ENCODE data around the gene NPPC. TPM values are rescaled to one million over a fixed set of nuclear protein-coding genes. Genes with fewer than 3 reads are reported as not detected.

NPPC gene
- total RNA-seq (2014; rRNA removed; shearing (Covaris generic)) (not detected in 2 replicates), polyA plus RNA-seq (2016; fragmentation: Nextera tagmentation; extraction: Ambion mirVana) (0.26 and 0.29 TPM in 2 replicates)

- Histone ChIP-seq H3K27me3 (replicated peaks; ENCODE audit: insufficient read depth) (peaks cover 34% of the 10 kb centered on the region), H3K36me3 (ENCODE audit: low read depth) (no peaks in the 10 kb centered on the region), H3K4me2 (ENCODE audit: unreplicated experiment) (peak within 1 kb of the TSS; percentile 55), H4K20me1 (ENCODE audit: insufficient read depth) (no peaks in the 10 kb centered on the region), H3K79me2 (ENCODE audit: insufficient read depth) (no peaks in the 10 kb centered on the region), H3K9me2 (ENCODE audit: insufficient read depth) (no peaks in the 10 kb centered on the region), H3F3A (ENCODE audit: insufficient read depth) (no peaks in the 10 kb centered on the region), H2AFZ (peak within 1 kb of the TSS; percentile 64), H3K27ac (no peak within 1 kb of the TSS), H3K4me3 (peak within 1 kb of the TSS; percentile 60), H3K9me3 (ENCODE audit: low read depth) (no peaks in the 10 kb centered on the region), H3K4me1 (ENCODE audit: insufficient read depth) (no peaks in the 10 kb centered on the region), H3K9ac (no peak within 1 kb of the TSS)
- in situ Hi-C loops (cut with MboI), result loop anchor here (10.0 kb wide), 1 partner anchor 209 kb away; no protein-coding TSS in a partner anchor
- TF ChIP-seq EZH2 (IDR thresholded peaks at IDR 0.05; ENCODE audit: insufficient read depth, poor library complexity, severe bottlenecking) (no peak), EZH2phosphoT487 (IDR thresholded peaks at IDR 0.05; ENCODE audit: insufficient read depth, low read depth) (no peak)
- WGBS, 2 experiments (ENCODE audit: low coverage in 1 of 2, low lambda C conversion rate in 2 of 2, missing lambda C conversion rate in 2 of 2), result 0 to 1% methylated on average over 33 to 46 of the region's 54 CpGs
- DNase-seq, result peak; percentile 63
Observed at GRCh38 chr2:231926180-231926741, at the start of gene NPPC. TSS of gene NPPC (minus strand) at chr2:231926396. CDS start at chr2:231926249, 147 bp downstream.

DNA sequence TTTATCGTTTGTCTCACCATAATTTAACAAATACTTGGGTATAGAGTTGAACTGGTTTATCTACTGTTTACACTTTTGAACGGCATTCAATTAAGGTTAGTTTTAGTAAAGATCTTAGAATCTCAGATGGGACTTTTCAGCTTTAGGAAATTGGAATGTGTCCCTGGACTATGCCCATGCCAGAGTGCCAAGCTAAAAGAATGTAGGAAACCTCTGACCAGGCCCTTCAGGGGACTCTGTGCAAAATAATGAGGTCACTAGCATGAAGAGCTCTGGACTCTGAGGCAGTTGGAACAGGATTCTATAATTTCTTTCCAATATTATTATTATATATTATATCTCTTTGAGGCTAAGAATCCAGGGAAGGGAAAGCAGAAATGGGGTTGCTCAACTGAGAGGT lies 48.8 kb upstream of the NPPC start:
- no peaks in the 10 kb centered on the region for H3K27me3 ChIP-seq (replicated peaks; ENCODE audit: insufficient read depth)
- H3K4me3 ChIP-seq, result no peak overlapping the region
- peaks cover 53% of the 10 kb centered on the region for H3K79me2 ChIP-seq (ENCODE audit: insufficient read depth)
- no peaks in the 10 kb centered on the region for H3K9me2 ChIP-seq (ENCODE audit: insufficient read depth)
- WGBS, 2 experiments (ENCODE audit: low coverage in 1 of 2, low lambda C conversion rate in 2 of 2, missing lambda C conversion rate in 2 of 2), result 84 to 88% methylated on average over 2 of the region's 2 CpGs
- in situ Hi-C loops (cut with MboI), result no loop called here
- no peaks in the 10 kb centered on the region for H3F3A ChIP-seq (ENCODE audit: insufficient read depth)
- H3K4me2 ChIP-seq (ENCODE audit: unreplicated experiment), result no peak overlapping the region
- no peaks in the 10 kb centered on the region for H4K20me1 ChIP-seq (ENCODE audit: insufficient read depth)
- H3K4me1 ChIP-seq (ENCODE audit: insufficient read depth), result no peaks in the 10 kb centered on the region
- H3K36me3 ChIP-seq (ENCODE audit: low read depth), result no peaks in the 10 kb centered on the region
- no peaks in the 10 kb centered on the region for H3K9me3 ChIP-seq (ENCODE audit: low read depth)
- H3K9ac ChIP-seq, result no peak overlapping the region
- no peak for DNase-seq
- TF ChIP-seq EZH2 (IDR thresholded peaks at IDR 0.05; ENCODE audit: insufficient read depth, poor library complexity, severe bottlenecking) (no peak), EZH2phosphoT487 (IDR thresholded peaks at IDR 0.05; ENCODE audit: insufficient read depth, low read depth) (no peak)
- H2AFZ ChIP-seq, result no peak overlapping the region
- no peak overlapping the region for H3K27ac ChIP-seq

GRCh38 chr2:231970461-231970860 lies 44.3 kb upstream of the NPPC start:
- Histone ChIP-seq H2AFZ (no peak overlapping the region), H3K27ac (no peak overlapping the region), H3K27me3 (replicated peaks; ENCODE audit: insufficient read depth) (no peaks in the 10 kb centered on the region), H3K9ac (no peak overlapping the region), H4K20me1 (ENCODE audit: insufficient read depth) (peaks cover 10% of the 10 kb centered on the region; the same call in 1 of the 2 replicates), H3K79me2 (ENCODE audit: insufficient read depth) (peaks cover 84% of the 10 kb centered on the region), H3K36me3 (ENCODE audit: low read depth) (no peaks in the 10 kb centered on the region), H3K4me1 (ENCODE audit: insufficient read depth) (no peaks in the 10 kb centered on the region), H3K9me3 (ENCODE audit: low read depth) (no peaks in the 10 kb centered on the region), H3K9me2 (ENCODE audit: insufficient read depth) (no peaks in the 10 kb centered on the region), H3K4me3 (no peak overlapping the region), H3F3A (ENCODE audit: insufficient read depth) (no peaks in the 10 kb centered on the region), H3K4me2 (ENCODE audit: unreplicated experiment) (no peak overlapping the region)
- TF ChIP-seq EZH2 (IDR thresholded peaks at IDR 0.05; ENCODE audit: insufficient read depth, poor library complexity, severe bottlenecking), result no peak
- no peak for TF ChIP-seq EZH2phosphoT487 (IDR thresholded peaks at IDR 0.05; ENCODE audit: insufficient read depth, low read depth)
- in situ Hi-C loops (cut with MboI), result no loop called here
- DNase-seq, result no peak
- 84 to 88% methylated on average over 3 of the region's 3 CpGs for WGBS, 2 experiments (ENCODE audit: low coverage in 1 of 2, low lambda C conversion rate in 2 of 2, missing lambda C conversion rate in 2 of 2)

- Histone ChIP-seq H3K9me2 (ENCODE audit: insufficient read depth) (no peaks in the 10 kb centered on the region), H3K27ac (no peak overlapping the region), H3K4me2 (ENCODE audit: unreplicated experiment) (no peak overlapping the region), H3K9ac (no peak overlapping the region), H3K79me2 (ENCODE audit: insufficient read depth) (peaks cover 96% of the 10 kb centered on the region), H3K9me3 (ENCODE audit: low read depth) (no peaks in the 10 kb centered on the region), H3F3A (ENCODE audit: insufficient read depth) (no peaks in the 10 kb centered on the region), H2AFZ (no peak overlapping the region), H4K20me1 (ENCODE audit: insufficient read depth) (peaks cover 10% of the 10 kb centered on the region; the same call in 1 of the 2 replicates), H3K36me3 (ENCODE audit: low read depth) (no peaks in the 10 kb centered on the region), H3K4me1 (ENCODE audit: insufficient read depth) (no peaks in the 10 kb centered on the region), H3K27me3 (replicated peaks; ENCODE audit: insufficient read depth) (no peaks in the 10 kb centered on the region), H3K4me3 (no peak overlapping the region)
- DNase-seq, result no peak
- 93 to 97% methylated on average over 6 of the region's 6 CpGs for WGBS, 2 experiments (ENCODE audit: low coverage in 1 of 2, low lambda C conversion rate in 2 of 2, missing lambda C conversion rate in 2 of 2)
- TF ChIP-seq EZH2phosphoT487 (IDR thresholded peaks at IDR 0.05; ENCODE audit: insufficient read depth, low read depth) (no peak), EZH2 (IDR thresholded peaks at IDR 0.05; ENCODE audit: insufficient read depth, poor library complexity, severe bottlenecking) (no peak)
- in situ Hi-C loops (cut with MboI), result no loop called here
Observed at GRCh38 chr2:231968820-231969219, 42.6 kb upstream of the NPPC start.

Measured in GM23248 (cell line).